Fibroblast of pulmonary artery (primary cell): Measurements from ENCODE around the gene CENPN.

Experiments used
- DNase-seq: peaks from one replicate; pipeline ENCODE4 v3.0.0-alpha.2; 2010; ENCODE audit warnings: low read depth
- H3K4me3 ChIP-seq: replicated peaks from 2 replicates; pipeline ENCODE4 v1.5.1; 2011; ENCODE audit warnings: low read depth, mild to moderate bottlenecking, control low read depth, low read length, moderate library complexity
- CTCF ChIP-seq: IDR thresholded peaks from 2 replicates; pipeline ENCODE4 v1.5.1; 2011; ENCODE audit warnings: mild to moderate bottlenecking, control low read depth, low read length, inconsistent platforms; ENCODE audit errors: missing control alignments

The CENPN gene

GRCh38 chr16:81040842-81041241 lies 33.8 kb downstream of the CENPN start:
- no peak for DNase-seq
- TF ChIP-seq CTCF = no peak
- H3K4me3 ChIP-seq = no peak overlapping the region

- TF ChIP-seq CTCF = no peak
- H3K4me3 ChIP-seq = no peak overlapping the region
- no peak for DNase-seq
Observed at GRCh38 chr16:81041696-81042095, 34.7 kb downstream of the CENPN start.

DNA sequence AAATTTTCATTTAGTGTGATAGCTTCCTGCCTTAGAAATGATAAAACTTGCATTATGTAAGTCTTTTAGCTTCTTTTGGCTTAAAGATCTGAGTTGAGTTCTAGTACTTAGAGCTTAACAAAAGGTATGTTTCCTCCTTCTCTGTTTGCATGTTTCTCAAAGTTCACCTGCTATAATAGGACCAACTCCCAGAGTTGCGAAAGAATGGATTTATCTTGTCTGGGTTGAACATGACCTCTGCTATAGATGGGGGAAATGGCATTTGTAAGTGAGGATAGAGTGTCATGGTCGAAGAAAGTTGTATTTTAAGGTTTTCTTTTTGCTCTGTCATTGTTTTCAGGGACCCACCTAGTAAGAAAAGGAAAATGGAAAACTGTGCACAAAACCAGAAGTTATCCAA lies 35.8 kb downstream of the CENPN start:
- H3K4me3 ChIP-seq = no peak overlapping the region
- DNase-seq = no peak
- no peak for TF ChIP-seq CTCF

DNA sequence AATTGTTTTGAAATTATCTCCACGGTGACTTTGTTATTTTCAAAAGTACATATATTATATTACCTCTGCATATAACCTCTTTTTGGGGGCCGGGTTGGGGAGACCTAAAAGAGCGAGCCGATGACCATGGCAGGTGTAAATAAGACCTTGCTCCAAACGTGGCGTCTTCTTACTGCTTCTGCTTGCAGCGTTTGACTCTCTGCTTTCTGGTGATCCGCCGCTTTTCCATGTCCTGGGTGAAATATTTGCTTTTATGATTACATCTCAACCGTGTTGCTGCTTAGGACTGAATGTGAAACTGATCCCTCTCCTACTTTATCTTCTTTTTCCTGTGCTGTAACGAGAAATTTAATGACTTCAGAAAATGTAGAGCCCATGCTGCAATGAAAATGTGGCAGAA lies 46.7 kb downstream of the CENPN start:
- H3K4me3 ChIP-seq = no peak overlapping the region
- no peak for DNase-seq
- TF ChIP-seq CTCF = no peak

DNA sequence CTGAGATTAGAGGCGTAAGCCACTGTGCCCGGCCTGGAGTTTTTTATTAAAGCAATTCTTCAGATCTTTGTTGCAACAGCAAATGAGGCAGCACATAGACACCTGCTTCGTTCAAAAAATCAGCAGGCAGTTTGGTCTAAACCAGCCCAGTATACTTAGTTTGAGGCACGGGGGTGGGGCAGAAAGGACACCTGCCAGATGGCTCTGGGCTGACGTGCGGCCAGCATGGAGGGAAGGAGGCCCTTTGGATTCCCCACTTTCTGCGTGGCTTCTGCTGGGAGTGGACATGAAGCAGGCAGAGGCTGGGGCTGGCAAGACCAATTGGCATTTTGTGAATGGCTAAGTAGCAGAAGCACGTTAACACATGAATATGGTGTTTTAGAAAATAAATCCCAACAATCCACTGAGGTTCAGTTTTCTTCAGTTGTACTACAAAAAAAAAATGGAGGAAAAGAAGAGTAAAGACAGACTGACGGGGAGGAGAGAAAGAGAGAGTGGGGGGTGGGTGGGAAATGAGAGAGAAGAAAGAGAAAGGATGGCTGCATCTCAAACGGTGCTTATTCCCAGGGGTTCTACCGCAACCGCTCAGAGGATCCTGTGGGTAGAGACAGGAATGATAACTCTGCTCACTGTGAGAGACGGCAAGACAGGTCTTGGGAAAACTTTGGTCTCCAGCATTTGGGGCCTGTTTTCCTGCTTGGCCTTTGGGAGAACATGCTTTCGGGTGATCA lies 53.7 kb downstream of the CENPN start:
- DNase-seq = no peak
- no peak for TF ChIP-seq CTCF
- no peak overlapping the region for H3K4me3 ChIP-seq

- H3K4me3 ChIP-seq = no peak overlapping the region
- no peak for TF ChIP-seq CTCF
- no peak for DNase-seq
Observed at GRCh38 chr16:81061307-81061640, 54.3 kb downstream of the CENPN start.
